ENCODE results near the gene GRIK5.
"Not testable (repeated sequence)": the region's sequence is repeated elsewhere in the genome, so short reads cannot be mapped to it uniquely, and the experiment has no call there.

The GRIK5 gene

GRCh38 chr19:42045575-42045974, 24.4 kb downstream of the GRIK5 start:
- no peak for DNase-seq

GRCh38 chr19:42042455-42043170, 27.4 kb downstream of the GRIK5 start:
- no peak for DNase-seq

GRCh38 chr19:42040491-42040890, 29.5 kb downstream of the GRIK5 start:
- not testable (repeated sequence) for DNase-seq

GRCh38 chr19:42040031-42040430, 30.0 kb downstream of the GRIK5 start:
- no peak for DNase-seq

GRCh38 chr19:42038666-42039065, 31.3 kb downstream of the GRIK5 start:
- DNase-seq = peak; percentile 85

- DNase-seq = no peak
Observed at GRCh38 chr19:42037649-42038048, 32.4 kb downstream of the GRIK5 start.

GRCh38 chr19:42034640-42035391, 35.2 kb downstream of the GRIK5 start:
- DNase-seq = not testable (repeated sequence)

GRCh38 chr19:42033413-42033812, 36.6 kb downstream of the GRIK5 start:
- no peak for DNase-seq

GRCh38 chr19:42032431-42032830, 37.6 kb downstream of the GRIK5 start:
- peak; percentile 96 for DNase-seq

- DNase-seq = no peak
Observed at GRCh38 chr19:42030645-42031440, 39.2 kb downstream of the GRIK5 start.

GRCh38 chr19:42028304-42029216, 41.4 kb downstream of the GRIK5 start:
- no peak for DNase-seq

- no peak for DNase-seq
Observed at GRCh38 chr19:42024622-42025111, 45.3 kb downstream of the GRIK5 start.

- DNase-seq = no peak
Observed at GRCh38 chr19:42023943-42024260, 46.1 kb downstream of the GRIK5 start.

- DNase-seq = no peak
Observed at GRCh38 chr19:42023121-42023942, 46.7 kb downstream of the GRIK5 start.

- no peak for DNase-seq
Observed at GRCh38 chr19:42022616-42023015, 47.4 kb downstream of the GRIK5 start.

GRCh38 chr19:42021185-42021584, 48.8 kb downstream of the GRIK5 start:
- no peak for DNase-seq

GRCh38 chr19:42018503-42019193, 51.4 kb downstream of the GRIK5 start:
- DNase-seq = no peak

GRCh38 chr19:42017040-42017439, 53.0 kb downstream of the GRIK5 start:
- no peak for DNase-seq

- DNase-seq = not testable (repeated sequence)
Observed at GRCh38 chr19:42012747-42013146, 57.3 kb downstream of the GRIK5 start.

- no peak for DNase-seq
Observed at GRCh38 chr19:42010245-42011126, 59.5 kb downstream of the GRIK5 start.

Data from NCI-H187 treated with DMSO at 0.1 percent for 48 hours (cell line).